ENCODE data around the gene SLC37A1. TPM values are rescaled to one million over a fixed set of nuclear protein-coding genes. Genes with fewer than 3 reads are reported as not detected.

Gene SLC37A1
- total RNA-seq, 2 donors from 2014 or later: 6.6 to 9.6 TPM

DNA sequence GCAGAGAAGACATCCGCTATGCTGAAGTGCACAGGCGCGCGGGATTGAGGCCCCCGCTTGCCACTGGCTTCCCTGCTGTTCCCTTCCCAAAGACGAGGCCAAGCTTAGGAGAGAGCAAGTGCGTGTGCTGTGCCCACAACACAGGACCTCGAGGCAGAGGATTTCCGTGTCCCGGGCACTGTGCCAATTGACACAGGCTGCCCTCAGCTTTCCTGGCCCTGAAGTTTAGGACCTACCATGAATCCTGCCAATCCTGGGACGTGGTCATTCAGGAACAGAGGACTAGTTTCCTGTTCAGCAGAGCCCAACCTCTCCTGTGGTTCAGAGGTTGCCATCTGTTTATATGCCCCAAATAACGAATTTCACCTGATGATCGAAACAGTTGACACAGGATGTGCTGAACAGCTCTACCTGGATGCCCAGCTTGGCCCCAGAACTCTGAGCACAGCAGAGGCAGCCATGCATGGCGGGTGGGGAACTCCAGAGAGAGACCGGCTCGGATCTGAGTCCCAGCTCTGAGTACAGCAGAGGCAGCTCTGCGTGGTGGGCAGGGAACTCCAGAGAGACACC, 22.0 kb downstream of the SLC37A1 start:
- H3K9me3 ChIP-seq: no peaks in the 10 kb centered on the region
- no peaks in the 10 kb centered on the region for H3K36me3 ChIP-seq
- no peak for ATAC-seq (ENCODE audit: insufficient number of reproducible peaks, low FRiP score, low read depth)
- H3K27ac ChIP-seq: no peak overlapping the region
- DNase-seq (ENCODE audit: low spot score): no peak
- TF ChIP-seq CTCF (IDR thresholded peaks at IDR 0.05): no peak
- no peaks in the 10 kb centered on the region for H3K27me3 ChIP-seq (replicated peaks; ENCODE audit: insufficient read depth)
- H3K4me1 ChIP-seq (ENCODE audit: control insufficient read depth in 1 of 2, low read depth in 2 of 2): peaks cover 0 to 12% of the 10 kb centered on the region in 2 donors
- no peak overlapping the region for H3K4me3 ChIP-seq

DNA sequence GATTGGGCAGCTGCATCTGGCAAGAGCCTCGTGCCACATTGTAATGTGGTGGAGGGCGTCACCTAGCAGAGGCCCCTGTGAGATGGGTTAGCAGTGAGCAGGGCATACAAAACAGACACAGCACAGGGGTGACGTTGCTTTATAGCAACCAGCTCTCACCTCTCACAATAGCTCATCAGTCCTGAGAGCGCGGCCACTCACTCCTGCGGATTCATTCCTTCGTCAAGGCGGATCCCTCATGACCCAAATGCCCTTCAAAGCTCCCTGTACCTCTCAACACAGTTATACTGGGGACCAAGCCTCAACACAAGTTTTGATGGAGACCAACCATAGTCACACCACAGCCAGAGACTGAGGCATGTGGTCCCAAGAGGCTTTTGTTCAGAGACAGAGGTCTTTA, 22.9 kb downstream of the SLC37A1 start:
- no peaks in the 10 kb centered on the region for H3K27me3 ChIP-seq (replicated peaks; ENCODE audit: insufficient read depth)
- peaks cover 0 to 12% of the 10 kb centered on the region in 2 donors for H3K4me1 ChIP-seq (ENCODE audit: control insufficient read depth in 1 of 2, low read depth in 2 of 2)
- no peaks in the 10 kb centered on the region for H3K9me3 ChIP-seq
- no peaks in the 10 kb centered on the region for H3K36me3 ChIP-seq
- DNase-seq (ENCODE audit: low spot score) (no peak), ATAC-seq (ENCODE audit: insufficient number of reproducible peaks, low FRiP score, low read depth) (no peak)
- no peak overlapping the region for H3K27ac ChIP-seq
- no peak for TF ChIP-seq CTCF (IDR thresholded peaks at IDR 0.05)
- H3K4me3 ChIP-seq: no peak overlapping the region

- TF ChIP-seq CTCF (IDR thresholded peaks at IDR 0.05): no peak
- no peaks in the 10 kb centered on the region for H3K9me3 ChIP-seq
- ATAC-seq (ENCODE audit: insufficient number of reproducible peaks, low FRiP score, low read depth) (no peak), DNase-seq (ENCODE audit: low spot score) (no peak)
- H3K27me3 ChIP-seq (replicated peaks; ENCODE audit: insufficient read depth): no peaks in the 10 kb centered on the region
- H3K4me1 ChIP-seq (ENCODE audit: control insufficient read depth in 1 of 2, low read depth in 2 of 2): peaks cover 0 to 11% of the 10 kb centered on the region in 2 donors
- no peak overlapping the region for H3K27ac ChIP-seq
- no peak overlapping the region for H3K4me3 ChIP-seq
- H3K36me3 ChIP-seq: no peaks in the 10 kb centered on the region
These were observed 23.6 kb downstream of the SLC37A1 start for GRCh38 chr21:42537106-42537742.

GRCh38 chr21:42538479-42539275, 25.0 kb downstream of the SLC37A1 start:
- no peaks in the 10 kb centered on the region for H3K4me1 ChIP-seq (ENCODE audit: control insufficient read depth in 1 of 2, low read depth in 2 of 2)
- ATAC-seq (ENCODE audit: insufficient number of reproducible peaks, low FRiP score, low read depth) (no peak), DNase-seq (ENCODE audit: low spot score) (no peak)
- no peak overlapping the region for H3K27ac ChIP-seq
- no peaks in the 10 kb centered on the region for H3K9me3 ChIP-seq
- no peak for TF ChIP-seq CTCF (IDR thresholded peaks at IDR 0.05)
- peaks cover 3% of the 10 kb centered on the region for H3K36me3 ChIP-seq
- H3K27me3 ChIP-seq (replicated peaks; ENCODE audit: insufficient read depth): no peaks in the 10 kb centered on the region
- no peak overlapping the region for H3K4me3 ChIP-seq

DNA sequence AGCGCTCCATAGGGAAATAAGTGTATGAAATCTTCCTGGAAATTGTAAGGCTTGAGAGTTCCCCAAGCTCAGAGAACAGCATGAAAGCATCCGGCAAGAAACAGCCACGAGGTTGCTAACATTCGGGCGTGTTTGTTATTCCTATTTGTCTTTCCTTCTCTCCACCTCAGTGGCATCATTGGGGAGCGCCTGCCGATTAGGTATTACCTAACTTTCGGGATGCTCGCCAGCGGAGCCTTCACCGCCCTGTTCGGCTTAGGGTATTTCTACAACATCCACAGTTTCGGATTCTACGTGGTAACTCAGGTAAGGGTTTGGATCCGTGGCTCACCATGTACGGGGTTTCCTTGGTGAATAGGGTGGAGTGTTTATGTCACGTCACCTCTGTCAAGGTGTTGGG, 25.7 kb downstream of the SLC37A1 start:
- Histone ChIP-seq H3K27me3 (replicated peaks; ENCODE audit: insufficient read depth) (no peaks in the 10 kb centered on the region), H3K27ac (no peak overlapping the region), H3K36me3 (peaks cover 3% of the 10 kb centered on the region), H3K4me1 (ENCODE audit: control insufficient read depth in 1 of 2, low read depth in 2 of 2) (no peaks in the 10 kb centered on the region), H3K4me3 (no peak overlapping the region), H3K9me3 (no peaks in the 10 kb centered on the region)
- DNase-seq (ENCODE audit: low spot score) (no peak), ATAC-seq (ENCODE audit: insufficient number of reproducible peaks, low FRiP score, low read depth) (no peak)
- TF ChIP-seq CTCF (IDR thresholded peaks at IDR 0.05): no peak

All from thoracic aorta (tissue), 2 donors.